ENCODE measurements around the gene PEX7. TPM values are rescaled to one million over a fixed set of nuclear protein-coding genes. Genes with fewer than 3 reads are reported as not detected.
"Not testable (repeated sequence)": the region's sequence is repeated elsewhere in the genome, so short reads cannot be mapped to it uniquely, and the experiment has no call there.

Gene PEX7
- total and polyA plus RNA-seq, 2 of the 8 experiments (the other 6 are each of a cell fraction or from before 2014, with no cell fraction given): 6.4 to 11.0 TPM

DNA sequence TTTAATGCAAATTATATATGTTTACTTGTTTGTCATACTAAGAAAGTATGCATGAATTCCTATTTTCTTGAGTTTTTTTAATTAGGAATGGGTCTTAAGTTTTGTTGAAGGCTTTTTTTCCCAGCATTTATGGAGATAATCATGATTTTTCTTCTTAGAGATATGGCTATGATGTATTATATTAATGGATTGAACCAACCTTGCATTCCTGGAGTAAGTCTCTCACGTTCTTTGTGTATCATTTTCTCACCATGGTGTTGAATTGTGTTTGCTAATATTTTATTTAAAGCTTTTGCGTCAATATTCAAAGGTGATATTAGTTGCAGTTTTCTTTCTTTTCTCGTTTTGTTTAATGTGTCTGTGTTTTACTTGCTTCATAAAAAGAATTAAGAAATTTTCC lies 51.4 kb downstream of the PEX7 start (continued):
- TF ChIP-seq NANOG (IDR thresholded peaks at IDR 0.05; ENCODE audit: insufficient read depth, low read depth, low read length, poor library complexity, severe bottlenecking): no peak
- no peak for TF ChIP-seq BCL11A (IDR thresholded peaks at IDR 0.05; ENCODE audit: low read depth in 2 of 2, low read length in 2 of 2)
- no peak for TF ChIP-seq JUND (IDR thresholded peaks at IDR 0.05; ENCODE audit: low read length)

DNA sequence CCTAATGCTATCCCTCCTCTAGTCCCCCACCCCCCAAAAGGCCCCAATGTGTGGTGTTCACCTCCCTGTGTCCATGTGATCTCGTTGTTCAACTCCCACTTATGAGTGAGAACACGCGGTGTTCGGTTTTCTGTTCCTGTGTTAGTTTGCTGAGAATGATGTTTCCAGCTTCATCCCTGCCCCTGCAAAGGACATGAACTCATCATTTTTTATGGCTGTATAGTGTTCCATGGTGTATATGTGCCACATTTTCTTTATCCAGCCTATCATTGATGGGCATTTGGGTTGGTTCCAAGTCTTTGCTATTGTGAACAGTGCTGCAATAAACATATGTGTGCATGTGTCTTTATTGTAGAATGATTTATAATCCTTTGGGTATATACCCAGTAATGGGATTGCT lies 54.1 kb downstream of the PEX7 start:
- H2AK5ac ChIP-seq (ENCODE audit: low read depth, low read length); H3K4me1 ChIP-seq (replicated peaks in 1 of 4; ENCODE audit: control insufficient read depth in 3 of 4, insufficient read depth in 4 of 4, low read length in 3 of 4); H3K4ac ChIP-seq (replicated peaks; ENCODE audit: insufficient read length, low read depth, low read length); H2BK15ac ChIP-seq (ENCODE audit: low read length); H3K4me2 ChIP-seq (ENCODE audit: insufficient read depth in 1 of 2, low read depth in 2 of 2, low read length in 2 of 2); H3K79me1 ChIP-seq (ENCODE audit: low read depth, low read length); H3K23ac ChIP-seq (ENCODE audit: insufficient read length); H3K9me3 ChIP-seq (ENCODE audit: insufficient read depth in 2 of 2, low read depth in 1 of 2, low read length in 1 of 2); H3K36me3 ChIP-seq (ENCODE audit: control insufficient read depth in 2 of 4, insufficient read depth in 4 of 4, low read length in 3 of 4); H2BK5ac ChIP-seq (ENCODE audit: low read depth, low read length); H4K8ac ChIP-seq (ENCODE audit: extremely low read depth, insufficient read depth, low read length); H2BK120ac ChIP-seq (replicated peaks; ENCODE audit: low read depth, low read length); H3K79me2 ChIP-seq (ENCODE audit: control insufficient read depth in 1 of 2, insufficient read depth in 2 of 2, low read length in 2 of 2); H4K5ac ChIP-seq (ENCODE audit: insufficient read length, low read depth, low read length); H3K14ac ChIP-seq (ENCODE audit: insufficient read length); H3K4me3 ChIP-seq (ENCODE audit: extremely low read depth in 1 of 4, insufficient read depth in 2 of 4, low read depth in 3 of 4, low read length in 4 of 4); H2AFZ ChIP-seq (ENCODE audit: low read length); H3K23me2 ChIP-seq (ENCODE audit: low read depth, low read length); H3K56ac ChIP-seq (replicated peaks; ENCODE audit: insufficient read length, low read depth, low read length); H2BK12ac ChIP-seq (ENCODE audit: low read depth, low read length); H2BK20ac ChIP-seq (ENCODE audit: low read length); DNase-seq (ENCODE audit: low read depth in 1 of 2, low spot score in 2 of 2); H3K9ac ChIP-seq (replicated peaks in 1 of 4; ENCODE audit: extremely low read depth in 1 of 4, low read depth in 3 of 4, low read length in 3 of 4); H3K18ac ChIP-seq (ENCODE audit: extremely low read depth, low read length); CTCF ChIA-PET (ENCODE audit: partially characterized antibody); FAIRE-seq; H4K91ac ChIP-seq (replicated peaks; ENCODE audit: insufficient read length, low read length); H4K20me1 ChIP-seq (replicated peaks in 1 of 2; ENCODE audit: control insufficient read depth in 1 of 2, insufficient read depth in 2 of 2, low read length in 2 of 2); H3K27ac ChIP-seq (ENCODE audit: low read depth, low read length); POLR2A ChIA-PET (ENCODE audit: partially characterized antibody); H3K27me3 ChIP-seq (replicated peaks in 1 of 4; ENCODE audit: control insufficient read depth in 3 of 4, extremely low read depth in 1 of 4, insufficient read depth in 3 of 4, low read length in 3 of 4): not testable (repeated sequence)
- WGBS, 2 experiments (ENCODE audit: extremely low coverage in 1 of 2, insufficient coverage in 1 of 2, insufficient read length in 1 of 2, insufficient replicate concordance in 2 of 2, low coverage in 1 of 2, low lambda C conversion rate in 2 of 2, missing lambda C conversion rate in 1 of 2): 84% methylated on average over 4 of the region's 4 CpGs; no CpG with 5 or more reads in 1 of the 2 experiments

Measured in H1 (cell line).